ENCODE results near the gene GLIS1. TPM values are rescaled to one million over a fixed set of nuclear protein-coding genes. Genes with fewer than 3 reads are reported as not detected.

The GLIS1 gene
- total RNA-seq, 4 donors from 2014 or later = not detected

DNA sequence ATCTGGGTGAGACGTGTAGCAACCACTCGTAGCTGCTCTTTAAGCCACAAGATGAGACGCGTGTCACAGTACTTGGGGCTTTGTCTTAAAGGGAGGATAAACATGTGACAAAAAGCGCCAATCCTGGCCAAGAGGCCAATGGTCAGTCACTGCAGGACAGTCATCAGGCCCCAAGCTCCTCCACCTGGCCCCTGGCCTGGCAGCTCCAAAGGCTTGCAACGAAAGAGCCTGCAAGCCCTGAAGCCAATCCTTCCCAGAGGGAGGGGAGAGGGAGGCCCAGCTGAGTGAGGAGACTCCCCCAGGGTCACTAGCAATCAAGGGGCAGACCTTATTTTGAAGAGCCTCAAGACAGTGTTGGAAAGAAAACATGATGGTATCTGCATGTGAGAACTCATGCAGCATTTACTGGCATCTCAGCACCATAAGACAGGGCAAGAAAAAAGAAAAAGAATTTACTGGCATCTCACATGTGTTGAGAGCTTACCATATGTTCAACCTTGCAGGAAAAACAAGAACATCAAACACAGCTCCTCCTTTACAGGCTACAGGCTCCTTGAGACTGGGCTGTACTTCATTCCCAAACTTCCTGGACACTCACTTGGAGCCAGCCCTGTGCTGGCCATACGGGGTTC lies 11.4 kb downstream of the GLIS1 start:
- in situ Hi-C loops (cut with MboI; ENCODE audit: low sequenced_read_pairs in 4 of 4) (no loop called here), intact Hi-C loops (cut with DNase I; ENCODE audit: low total_unique reads) (no loop called here)
- Histone ChIP-seq H3K4me1 (no peaks in the 10 kb centered on the region), H3K27me3 (peaks cover 0 to 8% (median 0%) of the 10 kb centered on the region in 3 donors), H3K4me3 (no peak overlapping the region), H3K27ac (no peak overlapping the region), H3K36me3 (no peaks in the 10 kb centered on the region), H3K9me3 (no peaks in the 10 kb centered on the region)
- no peak for ATAC-seq
- DNase-seq = no peak
- no peak for TF ChIP-seq CTCF (IDR thresholded peaks at IDR 0.05 in 4 of 5, conservative IDR thresholded peaks at IDR 0.05 in 1 of 5)
- TF ChIP-seq POLR2A (IDR thresholded peaks at IDR 0.05) = no peak

- no peak overlapping the region for H3K4me3 ChIP-seq
- H3K4me1 ChIP-seq = no peaks in the 10 kb centered on the region
- H3K9me3 ChIP-seq = no peaks in the 10 kb centered on the region
- no peak for TF ChIP-seq CTCF (IDR thresholded peaks at IDR 0.05 in 4 of 5, conservative IDR thresholded peaks at IDR 0.05 in 1 of 5)
- TF ChIP-seq POLR2A (IDR thresholded peaks at IDR 0.05) = no peak
- ATAC-seq (no peak), DNase-seq (no peak)
- H3K36me3 ChIP-seq = no peaks in the 10 kb centered on the region
- H3K27ac ChIP-seq = no peak overlapping the region
- peaks cover 0 to 5% (median 0%) of the 10 kb centered on the region in 3 donors for H3K27me3 ChIP-seq
- intact Hi-C loops (cut with DNase I; ENCODE audit: low total_unique reads) (no loop called here), in situ Hi-C loops (cut with MboI; ENCODE audit: low sequenced_read_pairs in 4 of 4) (no loop called here)
Observed at GRCh38 chr1:53726009-53726600, 12.9 kb downstream of the GLIS1 start.

- no peaks in the 10 kb centered on the region for H3K27me3 ChIP-seq
- intact Hi-C loops (cut with DNase I; ENCODE audit: low total_unique reads) = no loop called here
- H3K27ac ChIP-seq = no peak overlapping the region
- no peaks in the 10 kb centered on the region for H3K9me3 ChIP-seq
- H3K36me3 ChIP-seq = no peaks in the 10 kb centered on the region
- in situ Hi-C loops (cut with MboI; ENCODE audit: low sequenced_read_pairs in 4 of 4) = no loop called here
- ATAC-seq = no peak
- DNase-seq = no peak
- no peak overlapping the region for H3K4me3 ChIP-seq
- TF ChIP-seq CTCF (IDR thresholded peaks at IDR 0.05 in 4 of 5, conservative IDR thresholded peaks at IDR 0.05 in 1 of 5) (no peak), POLR2A (IDR thresholded peaks at IDR 0.05) (no peak)
- H3K4me1 ChIP-seq = no peaks in the 10 kb centered on the region
Observed at GRCh38 chr1:53725238-53725689, 13.7 kb downstream of the GLIS1 start.

DNA sequence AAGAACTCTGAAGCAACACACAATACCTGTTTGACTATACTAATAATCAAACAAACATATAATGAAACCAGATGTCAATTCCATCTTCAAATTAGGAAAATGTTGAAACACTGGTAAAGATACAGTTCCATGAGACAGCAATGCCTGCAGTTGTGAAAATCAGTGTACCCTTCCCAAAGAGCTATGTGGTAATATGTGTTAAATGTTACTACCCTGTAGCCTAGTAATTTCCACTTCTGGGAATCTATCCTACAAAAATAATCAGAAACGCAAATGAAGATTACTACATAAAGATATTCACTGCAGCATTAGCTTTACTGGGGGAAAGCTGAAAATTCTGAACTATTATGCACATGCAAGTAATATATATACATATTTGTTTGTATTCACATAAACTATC lies 16.9 kb downstream of the GLIS1 start:
- no peaks in the 10 kb centered on the region for H3K9me3 ChIP-seq
- H3K36me3 ChIP-seq = no peaks in the 10 kb centered on the region
- TF ChIP-seq POLR2A (IDR thresholded peaks at IDR 0.05) (no peak), CTCF (IDR thresholded peaks at IDR 0.05 in 4 of 5, conservative IDR thresholded peaks at IDR 0.05 in 1 of 5) (no peak)
- in situ Hi-C loops (cut with MboI; ENCODE audit: low sequenced_read_pairs in 4 of 4) (no loop called here), intact Hi-C loops (cut with DNase I; ENCODE audit: low total_unique reads) (no loop called here)
- H3K4me3 ChIP-seq = no peak overlapping the region
- no peaks in the 10 kb centered on the region for H3K27me3 ChIP-seq
- ATAC-seq (no peak), DNase-seq (no peak)
- H3K27ac ChIP-seq = no peak overlapping the region
- no peaks in the 10 kb centered on the region for H3K4me1 ChIP-seq
